8988T (cell line): ENCODE data around the gene PRMT9.

Experiments
- DNase-seq: peaks from one replicate; pipeline ENCODE4 v3.0.0; 2011

PRMT9 gene

GRCh38 chr4:147678796-147679549 is 5.0 kb downstream of the PRMT9 start:
- no peak for DNase-seq

GRCh38 chr4:147678106-147678505 is 5.9 kb downstream of the PRMT9 start:
- DNase-seq = no peak

- DNase-seq = no peak
Measured at GRCh38 chr4:147674496-147674895, 9.5 kb downstream of the PRMT9 start.

GRCh38 chr4:147674073-147674472 is 9.9 kb downstream of the PRMT9 start:
- DNase-seq = no peak

- no peak for DNase-seq
Measured at GRCh38 chr4:147658501-147658900, 25.5 kb downstream of the PRMT9 start.

- no peak for DNase-seq
Measured at GRCh38 chr4:147655639-147656038, 28.3 kb downstream of the PRMT9 start.

- DNase-seq = no peak
Measured at GRCh38 chr4:147651563-147651962, 32.4 kb downstream of the PRMT9 start.

GRCh38 chr4:147648656-147649055 is 35.3 kb downstream of the PRMT9 start:
- no peak for DNase-seq

GRCh38 chr4:147645099-147645498 is 38.9 kb downstream of the PRMT9 start:
- no peak for DNase-seq

- DNase-seq = no peak
Measured at GRCh38 chr4:147644471-147644870, 39.5 kb downstream of the PRMT9 start.

GRCh38 chr4:147643616-147644015 is 40.3 kb downstream of the PRMT9 start:
- no peak for DNase-seq

- no peak for DNase-seq
Measured at GRCh38 chr4:147640331-147640730, 43.6 kb downstream of the PRMT9 start.

- no peak for DNase-seq
Measured at GRCh38 chr4:147639388-147639787, 44.6 kb downstream of the PRMT9 start.

GRCh38 chr4:147638942-147639341 is 45.0 kb downstream of the PRMT9 start:
- no peak for DNase-seq

- DNase-seq = no peak
Measured at GRCh38 chr4:147638365-147638764, 45.6 kb downstream of the PRMT9 start.

GRCh38 chr4:147635348-147635747 is 48.6 kb downstream of the PRMT9 start:
- no peak for DNase-seq

GRCh38 chr4:147633643-147634042 is 50.3 kb downstream of the PRMT9 start:
- DNase-seq = no peak

- no peak for DNase-seq
Measured at GRCh38 chr4:147633113-147633512, 50.9 kb downstream of the PRMT9 start.

- no peak for DNase-seq
Measured at GRCh38 chr4:147629783-147630730, 53.9 kb downstream of the PRMT9 start.

- no peak for DNase-seq
Measured at GRCh38 chr4:147628415-147628814, 55.5 kb downstream of the PRMT9 start.

- no peak for DNase-seq
Measured at GRCh38 chr4:147626903-147627302, 57.1 kb downstream of the PRMT9 start.

- no peak for DNase-seq
Measured at GRCh38 chr4:147625733-147626132, 58.2 kb downstream of the PRMT9 start.

- no peak for DNase-seq
Measured at GRCh38 chr4:147620315-147620714, 63.6 kb downstream of the PRMT9 start.
